Renal cortex interstitium (tissue), 11 donors: ENCODE measurements around the gene FRMD7. TPM values are rescaled to one million over a fixed set of nuclear protein-coding genes. Genes with fewer than 3 reads are reported as not detected.
A peak's percentile ranks its signal among the peaks of the same experiment; 100 is the strongest.
"Not testable (repeated sequence)": the region's sequence is repeated elsewhere in the genome, so short reads cannot be mapped to it uniquely, and the experiment has no call there.

Experiments
- DNase-seq, 11 donors: peaks; one replicate each; pipeline ENCODE4 v3.0.0-alpha.2; 2013; ENCODE audit warnings: low read depth in 9 of 11, low spot score in 4 of 11; ENCODE audit errors: extremely low read depth in 1 of 11
- polyA plus RNA-seq, 3 donors: library from polyadenylated mRNA; unstranded; fragments of 120-200 nt; gene quantifications; one replicate each; pipeline ENCODE4 v1.2.1, GENCODE V29; 2013; ENCODE audit not compliant: insufficient read length in 3 of 3

Gene FRMD7
- polyA plus RNA-seq, 3 donors: 1.1 to 1.4 (median 1.2) TPM

GRCh38 chrX:132101206-132101605, 26.6 kb downstream of the FRMD7 start:
- no peak for DNase-seq

GRCh38 chrX:132098704-132099103, 29.1 kb downstream of the FRMD7 start:
- DNase-seq: not testable (repeated sequence)

GRCh38 chrX:132094164-132094563, 33.7 kb downstream of the FRMD7 start:
- DNase-seq: no peak

- DNase-seq: no peak
These were observed 34.5 kb downstream of the FRMD7 start for GRCh38 chrX:132093239-132093860.

- peak; percentile 13 to 58 (median 35) for DNase-seq
These were observed 35.3 kb downstream of the FRMD7 start for GRCh38 chrX:132092439-132093065.

DNA sequence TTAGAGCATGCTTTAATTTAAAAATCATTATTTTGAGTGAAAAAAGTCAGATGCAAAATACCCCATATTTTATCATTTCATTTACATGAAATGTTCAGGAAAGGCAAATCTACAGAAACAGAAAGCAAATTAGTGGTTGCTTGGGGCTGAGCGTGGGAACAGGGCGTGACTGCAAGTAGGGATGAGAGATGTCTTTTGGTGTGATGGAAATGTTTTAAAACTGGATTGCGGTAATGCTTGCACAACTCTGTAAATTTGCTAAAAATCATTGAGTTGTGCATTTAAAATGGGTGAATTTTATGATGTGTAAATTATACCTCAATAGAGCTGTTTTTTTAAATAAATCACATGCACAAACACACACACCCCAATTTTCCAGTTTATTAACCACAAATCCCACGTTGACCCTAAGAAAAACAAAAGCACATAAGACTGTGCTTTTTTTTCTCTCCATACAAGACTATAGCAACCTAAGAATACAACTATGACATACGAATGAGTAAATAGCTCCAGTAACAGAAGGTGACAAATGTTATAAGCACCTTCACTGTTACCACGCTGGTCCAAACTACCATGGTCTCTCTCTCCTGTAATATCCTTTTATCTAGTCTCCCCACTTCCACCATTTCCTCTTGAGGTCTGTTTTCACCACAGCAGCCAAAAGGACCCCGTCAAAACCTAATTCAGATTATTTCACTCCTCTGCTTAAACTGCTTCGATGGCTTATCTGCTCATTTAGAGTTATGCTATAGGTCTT, 37.2 kb downstream of the FRMD7 start:
- no peak for DNase-seq

GRCh38 chrX:132088864-132089263, 39.0 kb downstream of the FRMD7 start:
- DNase-seq: no peak

- no peak for DNase-seq
These were observed 41.1 kb downstream of the FRMD7 start for GRCh38 chrX:132086672-132087071.

GRCh38 chrX:132085786-132086185, 42.0 kb downstream of the FRMD7 start:
- no peak for DNase-seq

DNA sequence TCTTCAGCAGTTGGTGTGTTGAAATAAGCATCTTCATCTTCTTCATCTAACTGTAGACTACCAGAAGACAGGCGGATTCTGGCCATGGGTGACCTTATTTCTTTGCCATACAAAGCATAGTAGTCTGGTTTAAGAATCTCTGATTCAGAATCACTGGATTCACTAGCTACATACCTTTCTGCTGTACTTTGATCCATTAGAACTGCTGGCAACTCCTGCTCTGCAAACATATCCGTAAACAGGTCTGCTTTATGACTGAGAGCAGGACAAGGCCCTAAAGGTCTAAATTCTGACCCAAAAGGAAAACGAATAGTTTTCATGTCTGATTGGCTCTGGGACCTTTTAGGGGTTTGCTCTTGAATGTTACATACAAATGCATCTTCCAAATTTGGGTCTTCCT, 49.9 kb downstream of the FRMD7 start:
- no peak for DNase-seq

- no peak for DNase-seq
These were observed 50.4 kb downstream of the FRMD7 start for GRCh38 chrX:132077414-132077813.

- DNase-seq: peak in 2 of 11 donors; percentile 4 to 5
These were observed 56.6 kb downstream of the FRMD7 start for GRCh38 chrX:132071254-132071653.

- DNase-seq: no peak
These were observed 59.4 kb downstream of the FRMD7 start for GRCh38 chrX:132068405-132068804.

DNA sequence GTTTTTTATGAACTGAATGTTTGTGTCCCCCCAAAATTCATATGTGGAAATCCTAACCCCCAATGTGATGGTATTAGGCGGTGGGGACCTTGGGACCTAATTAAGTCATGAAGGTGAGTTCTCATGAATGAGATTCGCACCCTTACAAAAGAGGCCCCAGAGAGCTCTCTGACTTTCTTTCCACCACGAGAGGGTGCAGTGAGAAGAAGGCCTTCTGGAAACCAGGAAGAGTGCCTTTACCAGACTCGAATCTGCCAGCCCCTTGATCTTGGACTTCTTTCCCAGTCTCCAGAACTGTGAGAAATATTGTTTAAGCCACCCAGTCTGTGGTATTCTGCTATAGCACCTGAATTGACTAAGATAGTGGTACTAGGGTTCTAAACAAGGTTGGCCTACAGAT, 64.0 kb downstream of the FRMD7 start:
- no peak for DNase-seq

- no peak for DNase-seq
These were observed 64.5 kb downstream of the FRMD7 start for GRCh38 chrX:132063334-132063733.

DNA sequence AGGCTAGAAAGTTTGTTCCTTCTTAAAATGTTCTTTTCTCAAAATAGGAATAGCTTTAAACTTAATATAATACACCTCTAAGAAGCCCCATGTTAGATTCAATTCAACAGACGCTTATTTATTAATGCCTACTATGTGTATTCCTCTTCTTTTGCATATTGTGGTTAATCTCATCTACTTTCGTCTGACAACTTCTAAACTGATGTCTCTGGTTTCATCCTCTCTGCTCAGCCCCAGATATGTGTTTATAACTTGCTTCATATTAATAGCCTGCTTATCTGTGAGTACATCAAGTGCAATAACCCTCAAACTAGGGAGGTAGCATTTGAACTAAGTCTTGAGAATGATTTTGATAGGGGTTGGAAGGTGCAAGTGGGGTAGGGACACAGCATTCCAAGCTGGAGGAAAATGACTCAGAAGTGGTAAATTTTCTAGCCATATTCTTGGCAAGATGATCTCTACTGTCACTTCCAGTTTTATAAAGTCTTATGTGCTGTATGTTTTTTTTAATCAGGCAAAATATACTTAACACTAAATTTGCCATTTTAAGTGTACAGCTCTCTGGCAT, 67.8 kb downstream of the FRMD7 start:
- DNase-seq: no peak

- no peak for DNase-seq
These were observed 68.8 kb downstream of the FRMD7 start for GRCh38 chrX:132058975-132059374.

DNA sequence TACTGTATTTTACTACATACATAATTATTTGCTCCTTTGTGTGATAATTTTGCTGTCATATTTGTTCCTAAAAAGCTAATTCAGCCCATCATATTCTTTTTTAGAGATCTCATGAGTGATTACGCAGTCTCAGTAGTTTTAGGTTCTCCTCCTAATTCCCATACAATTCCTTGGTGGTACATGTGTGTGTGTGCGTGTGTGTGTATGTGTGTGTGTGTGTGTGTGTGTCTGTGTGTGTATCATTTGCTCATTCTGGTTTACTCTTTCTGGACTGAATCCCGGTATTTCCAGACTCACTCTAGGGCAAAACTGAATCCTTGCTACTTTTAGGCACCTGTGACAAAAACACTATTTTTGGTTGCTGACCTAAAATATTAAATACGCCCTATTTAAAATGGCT, 69.8 kb downstream of the FRMD7 start:
- no peak for DNase-seq

DNA sequence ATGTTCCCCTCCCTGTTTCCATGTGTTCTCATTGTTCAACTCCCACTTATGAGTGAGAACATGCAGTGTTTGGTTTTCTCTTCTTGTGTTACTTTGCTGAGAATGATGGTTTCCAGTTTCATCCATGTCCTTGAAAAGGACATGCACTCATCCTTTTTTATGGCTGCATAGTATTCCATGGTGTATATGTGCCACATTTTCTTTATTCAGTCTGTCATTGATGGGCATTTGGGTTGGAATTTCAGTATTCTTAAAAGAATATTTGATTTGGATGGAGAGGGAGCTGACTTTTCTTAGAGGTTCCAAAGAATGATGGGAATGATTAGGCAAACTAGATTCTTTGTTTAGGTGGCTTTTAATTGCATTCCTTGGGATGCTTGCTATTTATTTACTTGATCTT, 76.0 kb downstream of the FRMD7 start:
- DNase-seq: not testable (repeated sequence)

GRCh38 chrX:132046533-132046932, 81.3 kb downstream of the FRMD7 start:
- no peak for DNase-seq
